ENCODE results near the gene LARGE1. TPM values are rescaled to one million over a fixed set of nuclear protein-coding genes. Genes with fewer than 3 reads are reported as not detected.
A peak's percentile ranks its signal among the peaks of the same experiment; 100 is the strongest.

LARGE1 gene
- total RNA-seq, 1 donor from 2014 or later: 2.4 TPM

- FAIRE-seq (no peak), DNase-seq (ENCODE audit: low read depth) (peak; percentile 60)
- no peak overlapping the region for H3K4me3 ChIP-seq (ENCODE audit: low read depth, low read length)
- H3K36me3 ChIP-seq (ENCODE audit: control insufficient read depth, insufficient read depth, low read length): no peaks in the 10 kb centered on the region
- peaks cover 3% of the 10 kb centered on the region for H3K27me3 ChIP-seq (ENCODE audit: control insufficient read depth, insufficient read depth, low read length)
- TF ChIP-seq CTCF (IDR thresholded peaks at IDR 0.05; ENCODE audit: insufficient read depth, low read length, severe bottlenecking): peak; percentile 77
Measured at GRCh38 chr22:33923660-33924246, 3.5 kb upstream of the LARGE1 start.

- H3K27me3 ChIP-seq (ENCODE audit: control insufficient read depth, insufficient read depth, low read length): peaks cover 3% of the 10 kb centered on the region
- no peak for FAIRE-seq
- TF ChIP-seq CTCF (IDR thresholded peaks at IDR 0.05; ENCODE audit: insufficient read depth, low read length, severe bottlenecking): no peak
Measured at GRCh38 chr22:33923033-33923432, 2.8 kb upstream of the LARGE1 start.

GRCh38 chr22:33922349-33922681 lies 2.0 kb upstream of the LARGE1 start:
- peak overlapping the region; percentile 52 for H3K4me3 ChIP-seq (ENCODE audit: low read depth, low read length)
- no peaks in the 10 kb centered on the region for H3K36me3 ChIP-seq (ENCODE audit: control insufficient read depth, insufficient read depth, low read length)
- peaks cover 3% of the 10 kb centered on the region for H3K27me3 ChIP-seq (ENCODE audit: control insufficient read depth, insufficient read depth, low read length)
- TF ChIP-seq CTCF (IDR thresholded peaks at IDR 0.05; ENCODE audit: insufficient read depth, low read length, severe bottlenecking): no peak
- no peak for FAIRE-seq
- DNase-seq (ENCODE audit: low read depth): no peak

More at GRCh38 chr22:33923033-33923432, 2.8 kb upstream of the LARGE1 start:
- Histone ChIP-seq H3K4me3 (ENCODE audit: low read depth, low read length) (no peak overlapping the region), H3K36me3 (ENCODE audit: control insufficient read depth, insufficient read depth, low read length) (no peaks in the 10 kb centered on the region)
- DNase-seq (ENCODE audit: low read depth): no peak

- FAIRE-seq (no peak), DNase-seq (ENCODE audit: low read depth) (peak; percentile 32)
- peaks cover 3% of the 10 kb centered on the region for H3K27me3 ChIP-seq (ENCODE audit: control insufficient read depth, insufficient read depth, low read length)
- peak overlapping the region; percentile 52 for H3K4me3 ChIP-seq (ENCODE audit: low read depth, low read length)
- TF ChIP-seq CTCF (IDR thresholded peaks at IDR 0.05; ENCODE audit: insufficient read depth, low read length, severe bottlenecking): no peak
- no peaks in the 10 kb centered on the region for H3K36me3 ChIP-seq (ENCODE audit: control insufficient read depth, insufficient read depth, low read length)
Measured at GRCh38 chr22:33921525-33922348, 1.5 kb upstream of the LARGE1 start.

GRCh38 chr22:33920927-33921524 lies 750 bp upstream of the LARGE1 start:
- Histone ChIP-seq H3K36me3 (ENCODE audit: control insufficient read depth, insufficient read depth, low read length) (no peaks in the 10 kb centered on the region), H3K4me3 (ENCODE audit: low read depth, low read length) (peak overlapping the region; percentile 59), H3K27me3 (ENCODE audit: control insufficient read depth, insufficient read depth, low read length) (peaks cover 3% of the 10 kb centered on the region)
- FAIRE-seq (no peak), DNase-seq (ENCODE audit: low read depth) (peak; percentile 88)
- TF ChIP-seq CTCF (IDR thresholded peaks at IDR 0.05; ENCODE audit: insufficient read depth, low read length, severe bottlenecking): no peak
